HepG2 (cell line): ENCODE measurements around the gene ZNF783. TPM values are rescaled to one million over a fixed set of nuclear protein-coding genes. Genes with fewer than 3 reads are reported as not detected.

ENCODE experiments used
- ARID2 ChIP-seq: sonication (generic); formaldehyde crosslinking; IDR thresholded peaks from 2 replicates; pipeline ENCODE4 v1.8.1; 2022; ENCODE audit warnings: mild to moderate bottlenecking, missing genetic modification reagents, borderline replicate concordance
- CEBPG ChIP-seq: IDR thresholded peaks from 2 replicates; pipeline ENCODE4 v1.6.1; 2016
- CREM ChIP-seq, 2 experiments: sonication (generic) in 1 of 2; formaldehyde crosslinking in 1 of 2; IDR thresholded peaks; 2 replicates each; pipeline versions ENCODE4 v1.4.0 to v1.6.1; 2016 to 2020; ENCODE audit warnings: antibody characterized with exemption in 1 of 2, mild to moderate bottlenecking in 1 of 2, missing genetic modification reagents in 1 of 2
- HNF4G ChIP-seq, 2 experiments: sonication (generic) in 1 of 2; formaldehyde crosslinking in 1 of 2; IDR thresholded peaks; 2 replicates each; pipeline versions ENCODE4 v1.4.0 to v1.6.1; 2011 to 2020; ENCODE audit warnings: borderline replicate concordance in 2 of 2, low read depth in 2 of 2, mild to moderate bottlenecking in 2 of 2, low read length in 1 of 2, missing genetic modification reagents in 1 of 2, moderate library complexity in 1 of 2
- NFE2 ChIP-seq: sonication (generic); formaldehyde crosslinking; IDR thresholded peaks from 2 replicates; pipeline ENCODE4 v1.4.0; 2020; ENCODE audit warnings: missing genetic modification reagents
- NFIB ChIP-seq: sonication (generic); formaldehyde crosslinking; IDR thresholded peaks from 2 replicates; pipeline ENCODE4 v1.9.0; 2021; ENCODE audit warnings: missing genetic modification reagents, mild to moderate bottlenecking, borderline replicate concordance
- ZNF547 ChIP-seq: sonication (generic); formaldehyde crosslinking; IDR thresholded peaks from 2 replicates; pipeline ENCODE4 v1.5.1; 2020; ENCODE audit warnings: mild to moderate bottlenecking, missing genetic modification reagents
- ZNF816 ChIP-seq: sonication (generic); formaldehyde crosslinking; IDR thresholded peaks from 2 replicates; pipeline ENCODE4 v1.8.0; 2022; ENCODE audit warnings: missing genetic modification reagents, mild to moderate bottlenecking, borderline replicate concordance
- polyA plus RNA-seq, 8 experiments: library from polyadenylated mRNA; depleted of rRNA in 3 of 8; stranded (reverse) in 7 of 8; unstranded in 1 of 8; fragments of >200 nt; fragmentation: Illumina TruSeq in 4 of 8; extraction: Trizol in 4 of 8; gene quantifications; 2 replicates each; pipeline versions ENCODE4 v1.2.1 to v1.2.3, GENCODE V29; 2011 to 2016; ENCODE audit warnings: low read depth in 4 of 8, missing spikeins in 1 of 8, mixed read lengths in 1 of 8; ENCODE audit not compliant: insufficient read depth in 1 of 8
- total RNA-seq, 5 experiments: library from RNA; depleted of rRNA; stranded (reverse); fragments of >200 nt; fragmentation: Illumina TruSeq; extraction: Trizol; gene quantifications; 2 replicates each; pipeline ENCODE4 v1.2.3, GENCODE V29; 2016; ENCODE audit warnings: low read depth in 1 of 5
- TF ChIP-seq, protein P1 (sequence below): sonication (generic); formaldehyde crosslinking; IDR thresholded peaks from 2 replicates; pipeline ENCODE4 v1.4.0; 2020; ENCODE audit warnings: mild to moderate bottlenecking, missing genetic modification reagents
- TF ChIP-seq, protein P2 (sequence below): IDR thresholded peaks from 2 replicates; pipeline ENCODE4 v1.4.0; 2020; ENCODE audit warnings: mild to moderate bottlenecking, missing genetic modification reagents
- TF ChIP-seq, protein P3 (sequence below): sonication (generic); formaldehyde crosslinking; IDR thresholded peaks from 2 replicates; pipeline ENCODE4 v1.5.0; 2020; ENCODE audit warnings: mild to moderate bottlenecking, missing genetic modification reagents
- TF ChIP-seq, protein P4 (sequence below): sonication (generic); formaldehyde crosslinking; IDR thresholded peaks from 2 replicates; pipeline ENCODE4 v1.5.0; 2020; ENCODE audit warnings: missing genetic modification reagents
- TF ChIP-seq, protein P5 (sequence below): sonication (generic); formaldehyde crosslinking; IDR thresholded peaks from 2 replicates; pipeline ENCODE4 v1.5.0; 2020; ENCODE audit warnings: missing genetic modification reagents

The ZNF783 gene
- total and polyA plus RNA-seq, 2 of the 13 experiments (the other 11 are each of a cell fraction or from before 2014, with no cell fraction given) = 4.1 to 5.2 TPM

DNA sequence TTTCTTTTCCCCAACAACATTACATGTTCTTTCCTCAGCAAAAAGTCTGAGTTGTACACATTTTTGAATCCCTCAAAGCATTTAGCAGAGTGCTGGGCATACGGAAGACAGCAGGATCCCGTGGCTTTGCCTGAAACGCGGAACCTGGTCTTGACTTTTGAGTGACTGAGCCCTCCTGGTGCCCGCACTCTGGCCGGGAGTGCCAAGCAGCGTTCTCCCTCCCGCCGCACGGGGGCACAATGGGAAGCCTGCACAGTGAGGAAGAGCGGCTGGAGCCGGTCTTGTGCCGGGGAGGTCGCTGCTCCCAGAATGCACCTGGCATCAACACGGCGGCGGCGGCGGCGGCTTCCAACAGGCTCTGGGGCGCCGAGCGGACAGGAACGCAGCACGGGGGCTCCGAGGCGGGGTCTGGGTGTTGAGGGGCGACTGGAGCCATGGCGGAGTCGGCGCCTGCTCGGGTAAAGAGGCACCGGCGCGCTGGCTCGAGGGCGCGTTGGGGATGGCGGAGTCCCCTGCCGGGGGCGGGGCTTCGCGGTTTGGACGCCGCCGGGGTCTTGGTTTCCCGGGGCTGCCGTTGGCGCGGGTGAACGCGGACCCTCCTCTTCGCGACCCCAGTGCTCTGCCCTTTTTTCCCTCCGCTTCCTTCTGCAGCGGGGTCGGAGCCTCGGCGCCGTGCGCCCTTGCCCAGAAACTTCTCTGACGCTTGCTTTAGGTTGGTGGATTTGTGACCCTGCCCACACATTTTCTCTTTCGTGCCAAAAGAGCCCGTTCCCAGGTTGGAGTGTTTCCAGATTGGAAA lies 22.5 kb upstream of the ZNF783 start, which contains the start of gene ZNF212 (continued):
- TF ChIP-seq, protein P1, sequence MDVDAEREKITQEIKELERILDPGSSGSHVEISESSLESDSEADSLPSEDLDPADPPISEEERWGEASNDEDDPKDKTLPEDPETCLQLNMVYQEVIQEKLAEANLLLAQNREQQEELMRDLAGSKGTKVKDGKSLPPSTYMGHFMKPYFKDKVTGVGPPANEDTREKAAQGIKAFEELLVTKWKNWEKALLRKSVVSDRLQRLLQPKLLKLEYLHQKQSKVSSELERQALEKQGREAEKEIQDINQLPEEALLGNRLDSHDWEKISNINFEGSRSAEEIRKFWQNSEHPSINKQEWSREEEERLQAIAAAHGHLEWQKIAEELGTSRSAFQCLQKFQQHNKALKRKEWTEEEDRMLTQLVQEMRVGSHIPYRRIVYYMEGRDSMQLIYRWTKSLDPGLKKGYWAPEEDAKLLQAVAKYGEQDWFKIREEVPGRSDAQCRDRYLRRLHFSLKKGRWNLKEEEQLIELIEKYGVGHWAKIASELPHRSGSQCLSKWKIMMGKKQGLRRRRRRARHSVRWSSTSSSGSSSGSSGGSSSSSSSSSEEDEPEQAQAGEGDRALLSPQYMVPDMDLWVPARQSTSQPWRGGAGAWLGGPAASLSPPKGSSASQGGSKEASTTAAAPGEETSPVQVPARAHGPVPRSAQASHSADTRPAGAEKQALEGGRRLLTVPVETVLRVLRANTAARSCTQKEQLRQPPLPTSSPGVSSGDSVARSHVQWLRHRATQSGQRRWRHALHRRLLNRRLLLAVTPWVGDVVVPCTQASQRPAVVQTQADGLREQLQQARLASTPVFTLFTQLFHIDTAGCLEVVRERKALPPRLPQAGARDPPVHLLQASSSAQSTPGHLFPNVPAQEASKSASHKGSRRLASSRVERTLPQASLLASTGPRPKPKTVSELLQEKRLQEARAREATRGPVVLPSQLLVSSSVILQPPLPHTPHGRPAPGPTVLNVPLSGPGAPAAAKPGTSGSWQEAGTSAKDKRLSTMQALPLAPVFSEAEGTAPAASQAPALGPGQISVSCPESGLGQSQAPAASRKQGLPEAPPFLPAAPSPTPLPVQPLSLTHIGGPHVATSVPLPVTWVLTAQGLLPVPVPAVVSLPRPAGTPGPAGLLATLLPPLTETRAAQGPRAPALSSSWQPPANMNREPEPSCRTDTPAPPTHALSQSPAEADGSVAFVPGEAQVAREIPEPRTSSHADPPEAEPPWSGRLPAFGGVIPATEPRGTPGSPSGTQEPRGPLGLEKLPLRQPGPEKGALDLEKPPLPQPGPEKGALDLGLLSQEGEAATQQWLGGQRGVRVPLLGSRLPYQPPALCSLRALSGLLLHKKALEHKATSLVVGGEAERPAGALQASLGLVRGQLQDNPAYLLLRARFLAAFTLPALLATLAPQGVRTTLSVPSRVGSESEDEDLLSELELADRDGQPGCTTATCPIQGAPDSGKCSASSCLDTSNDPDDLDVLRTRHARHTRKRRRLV (CRISPR knock-in tag) = peak; percentile 86; the same call in 1 of the 2 replicates
- TF ChIP-seq ZNF547 (peak; percentile 86; the same call in 1 of the 2 replicates), NFIB (CRISPR knock-in tag) (no peak), NFE2 (no peak), ARID2 (CRISPR knock-in tag) (no peak), CREM (IDR thresholded peaks at IDR 0.05) (peak; percentile 47), CREM (CRISPR knock-in tag; IDR thresholded peaks at IDR 0.05) (no peak), CEBPG (CRISPR knock-in tag) (no peak), ZNF816 (CRISPR knock-in tag) (peak; percentile 39; the same call in 1 of the 2 replicates), HNF4G (IDR thresholded peaks at IDR 0.05; ENCODE audit: borderline replicate concordance, low read depth, low read length) (no peak), HNF4G (CRISPR knock-in tag; IDR thresholded peaks at IDR 0.05; ENCODE audit: borderline replicate concordance, low read depth) (no peak)
- TF ChIP-seq, protein P2, sequence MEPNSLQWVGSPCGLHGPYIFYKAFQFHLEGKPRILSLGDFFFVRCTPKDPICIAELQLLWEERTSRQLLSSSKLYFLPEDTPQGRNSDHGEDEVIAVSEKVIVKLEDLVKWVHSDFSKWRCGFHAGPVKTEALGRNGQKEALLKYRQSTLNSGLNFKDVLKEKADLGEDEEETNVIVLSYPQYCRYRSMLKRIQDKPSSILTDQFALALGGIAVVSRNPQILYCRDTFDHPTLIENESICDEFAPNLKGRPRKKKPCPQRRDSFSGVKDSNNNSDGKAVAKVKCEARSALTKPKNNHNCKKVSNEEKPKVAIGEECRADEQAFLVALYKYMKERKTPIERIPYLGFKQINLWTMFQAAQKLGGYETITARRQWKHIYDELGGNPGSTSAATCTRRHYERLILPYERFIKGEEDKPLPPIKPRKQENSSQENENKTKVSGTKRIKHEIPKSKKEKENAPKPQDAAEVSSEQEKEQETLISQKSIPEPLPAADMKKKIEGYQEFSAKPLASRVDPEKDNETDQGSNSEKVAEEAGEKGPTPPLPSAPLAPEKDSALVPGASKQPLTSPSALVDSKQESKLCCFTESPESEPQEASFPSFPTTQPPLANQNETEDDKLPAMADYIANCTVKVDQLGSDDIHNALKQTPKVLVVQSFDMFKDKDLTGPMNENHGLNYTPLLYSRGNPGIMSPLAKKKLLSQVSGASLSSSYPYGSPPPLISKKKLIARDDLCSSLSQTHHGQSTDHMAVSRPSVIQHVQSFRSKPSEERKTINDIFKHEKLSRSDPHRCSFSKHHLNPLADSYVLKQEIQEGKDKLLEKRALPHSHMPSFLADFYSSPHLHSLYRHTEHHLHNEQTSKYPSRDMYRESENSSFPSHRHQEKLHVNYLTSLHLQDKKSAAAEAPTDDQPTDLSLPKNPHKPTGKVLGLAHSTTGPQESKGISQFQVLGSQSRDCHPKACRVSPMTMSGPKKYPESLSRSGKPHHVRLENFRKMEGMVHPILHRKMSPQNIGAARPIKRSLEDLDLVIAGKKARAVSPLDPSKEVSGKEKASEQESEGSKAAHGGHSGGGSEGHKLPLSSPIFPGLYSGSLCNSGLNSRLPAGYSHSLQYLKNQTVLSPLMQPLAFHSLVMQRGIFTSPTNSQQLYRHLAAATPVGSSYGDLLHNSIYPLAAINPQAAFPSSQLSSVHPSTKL (CRISPR knock-in tag) = peak; percentile 69
- TF ChIP-seq, protein P3, sequence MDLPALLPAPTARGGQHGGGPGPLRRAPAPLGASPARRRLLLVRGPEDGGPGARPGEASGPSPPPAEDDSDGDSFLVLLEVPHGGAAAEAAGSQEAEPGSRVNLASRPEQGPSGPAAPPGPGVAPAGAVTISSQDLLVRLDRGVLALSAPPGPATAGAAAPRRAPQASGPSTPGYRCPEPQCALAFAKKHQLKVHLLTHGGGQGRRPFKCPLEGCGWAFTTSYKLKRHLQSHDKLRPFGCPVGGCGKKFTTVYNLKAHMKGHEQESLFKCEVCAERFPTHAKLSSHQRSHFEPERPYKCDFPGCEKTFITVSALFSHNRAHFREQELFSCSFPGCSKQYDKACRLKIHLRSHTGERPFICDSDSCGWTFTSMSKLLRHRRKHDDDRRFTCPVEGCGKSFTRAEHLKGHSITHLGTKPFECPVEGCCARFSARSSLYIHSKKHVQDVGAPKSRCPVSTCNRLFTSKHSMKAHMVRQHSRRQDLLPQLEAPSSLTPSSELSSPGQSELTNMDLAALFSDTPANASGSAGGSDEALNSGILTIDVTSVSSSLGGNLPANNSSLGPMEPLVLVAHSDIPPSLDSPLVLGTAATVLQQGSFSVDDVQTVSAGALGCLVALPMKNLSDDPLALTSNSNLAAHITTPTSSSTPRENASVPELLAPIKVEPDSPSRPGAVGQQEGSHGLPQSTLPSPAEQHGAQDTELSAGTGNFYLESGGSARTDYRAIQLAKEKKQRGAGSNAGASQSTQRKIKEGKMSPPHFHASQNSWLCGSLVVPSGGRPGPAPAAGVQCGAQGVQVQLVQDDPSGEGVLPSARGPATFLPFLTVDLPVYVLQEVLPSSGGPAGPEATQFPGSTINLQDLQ (CRISPR knock-in tag) = no peak
- TF ChIP-seq, protein P4, sequence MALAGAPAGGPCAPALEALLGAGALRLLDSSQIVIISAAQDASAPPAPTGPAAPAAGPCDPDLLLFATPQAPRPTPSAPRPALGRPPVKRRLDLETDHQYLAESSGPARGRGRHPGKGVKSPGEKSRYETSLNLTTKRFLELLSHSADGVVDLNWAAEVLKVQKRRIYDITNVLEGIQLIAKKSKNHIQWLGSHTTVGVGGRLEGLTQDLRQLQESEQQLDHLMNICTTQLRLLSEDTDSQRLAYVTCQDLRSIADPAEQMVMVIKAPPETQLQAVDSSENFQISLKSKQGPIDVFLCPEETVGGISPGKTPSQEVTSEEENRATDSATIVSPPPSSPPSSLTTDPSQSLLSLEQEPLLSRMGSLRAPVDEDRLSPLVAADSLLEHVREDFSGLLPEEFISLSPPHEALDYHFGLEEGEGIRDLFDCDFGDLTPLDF (CRISPR knock-in tag) = peak; percentile 52; the same call in 1 of the 2 replicates
- TF ChIP-seq, protein P5, sequence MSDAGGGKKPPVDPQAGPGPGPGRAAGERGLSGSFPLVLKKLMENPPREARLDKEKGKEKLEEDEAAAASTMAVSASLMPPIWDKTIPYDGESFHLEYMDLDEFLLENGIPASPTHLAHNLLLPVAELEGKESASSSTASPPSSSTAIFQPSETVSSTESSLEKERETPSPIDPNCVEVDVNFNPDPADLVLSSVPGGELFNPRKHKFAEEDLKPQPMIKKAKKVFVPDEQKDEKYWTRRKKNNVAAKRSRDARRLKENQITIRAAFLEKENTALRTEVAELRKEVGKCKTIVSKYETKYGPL = no peak
